ENCODE measurements around the gene FOSL2. TPM values are rescaled to one million over a fixed set of nuclear protein-coding genes. Genes with fewer than 3 reads are reported as not detected.
A peak's percentile ranks its signal among the peaks of the same experiment; 100 is the strongest.

Gene FOSL2
- polyA plus RNA-seq, 1 of the 3 experiments (the other 2 are of a cell fraction): 41.7 TPM

DNA sequence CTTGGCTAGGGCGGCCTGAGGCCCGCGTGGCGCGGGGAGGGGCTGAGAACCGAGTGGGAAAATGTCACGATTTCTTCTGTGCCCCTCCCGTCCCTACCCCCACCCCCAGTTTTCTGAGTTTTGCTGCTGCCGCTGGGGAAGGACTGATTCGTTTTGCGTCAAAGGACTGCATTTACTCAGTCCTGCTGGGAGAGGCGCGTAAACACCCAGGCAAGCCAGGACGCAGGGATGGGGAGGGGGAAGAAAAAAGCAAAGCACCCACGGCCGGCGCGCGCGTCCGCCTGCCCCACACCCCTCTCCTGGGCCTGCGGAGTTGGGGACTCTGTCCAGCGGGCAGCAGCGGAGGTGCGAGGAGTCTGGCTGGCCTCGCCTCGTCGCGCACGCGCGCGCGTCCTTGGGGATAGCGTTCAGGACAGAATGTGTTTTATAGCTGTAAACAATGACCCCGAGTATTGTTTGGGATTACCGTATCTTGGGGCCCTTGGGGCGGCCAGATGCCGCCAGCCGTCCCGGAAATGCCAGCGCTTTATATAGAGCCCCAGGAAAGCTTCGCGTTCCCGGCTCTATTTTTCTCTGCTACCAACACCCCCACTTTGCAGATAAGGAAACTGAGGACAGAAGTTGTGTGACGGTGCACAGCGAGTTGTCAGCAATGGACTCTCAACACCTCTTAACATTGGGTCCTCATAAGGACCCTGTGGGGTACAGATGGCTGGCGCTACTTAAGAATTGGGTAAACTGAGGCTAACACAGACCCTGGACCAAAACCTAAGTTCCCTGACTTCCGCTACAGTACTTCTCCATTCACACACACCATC is 1.7 kb upstream of the FOSL2 start (continued):
- no peak for TF ChIP-seq RCOR1 (IDR thresholded peaks at IDR 0.05; ENCODE audit: low read length)
- TF ChIP-seq, protein P1, sequence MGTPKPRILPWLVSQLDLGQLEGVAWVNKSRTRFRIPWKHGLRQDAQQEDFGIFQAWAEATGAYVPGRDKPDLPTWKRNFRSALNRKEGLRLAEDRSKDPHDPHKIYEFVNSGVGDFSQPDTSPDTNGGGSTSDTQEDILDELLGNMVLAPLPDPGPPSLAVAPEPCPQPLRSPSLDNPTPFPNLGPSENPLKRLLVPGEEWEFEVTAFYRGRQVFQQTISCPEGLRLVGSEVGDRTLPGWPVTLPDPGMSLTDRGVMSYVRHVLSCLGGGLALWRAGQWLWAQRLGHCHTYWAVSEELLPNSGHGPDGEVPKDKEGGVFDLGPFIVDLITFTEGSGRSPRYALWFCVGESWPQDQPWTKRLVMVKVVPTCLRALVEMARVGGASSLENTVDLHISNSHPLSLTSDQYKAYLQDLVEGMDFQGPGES (IDR thresholded peaks at IDR 0.05; ENCODE audit: low read depth, low read length): no peak
- TF ChIP-seq, protein P2, sequence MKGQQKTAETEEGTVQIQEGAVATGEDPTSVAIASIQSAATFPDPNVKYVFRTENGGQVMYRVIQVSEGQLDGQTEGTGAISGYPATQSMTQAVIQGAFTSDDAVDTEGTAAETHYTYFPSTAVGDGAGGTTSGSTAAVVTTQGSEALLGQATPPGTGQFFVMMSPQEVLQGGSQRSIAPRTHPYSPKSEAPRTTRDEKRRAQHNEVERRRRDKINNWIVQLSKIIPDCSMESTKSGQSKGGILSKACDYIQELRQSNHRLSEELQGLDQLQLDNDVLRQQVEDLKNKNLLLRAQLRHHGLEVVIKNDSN (IDR thresholded peaks at IDR 0.05; ENCODE audit: borderline replicate concordance, low read depth): no peak
- no peak for TF ChIP-seq EP300 (IDR thresholded peaks at IDR 0.05; ENCODE audit: borderline replicate concordance in 1 of 2, low read depth in 1 of 2, low read length in 1 of 2)
- no peak for TF ChIP-seq ELF1 (IDR thresholded peaks at IDR 0.05)
- TF ChIP-seq SIN3A (IDR thresholded peaks at IDR 0.05; ENCODE audit: borderline replicate concordance, low read depth, low read length): no peak

DNA sequence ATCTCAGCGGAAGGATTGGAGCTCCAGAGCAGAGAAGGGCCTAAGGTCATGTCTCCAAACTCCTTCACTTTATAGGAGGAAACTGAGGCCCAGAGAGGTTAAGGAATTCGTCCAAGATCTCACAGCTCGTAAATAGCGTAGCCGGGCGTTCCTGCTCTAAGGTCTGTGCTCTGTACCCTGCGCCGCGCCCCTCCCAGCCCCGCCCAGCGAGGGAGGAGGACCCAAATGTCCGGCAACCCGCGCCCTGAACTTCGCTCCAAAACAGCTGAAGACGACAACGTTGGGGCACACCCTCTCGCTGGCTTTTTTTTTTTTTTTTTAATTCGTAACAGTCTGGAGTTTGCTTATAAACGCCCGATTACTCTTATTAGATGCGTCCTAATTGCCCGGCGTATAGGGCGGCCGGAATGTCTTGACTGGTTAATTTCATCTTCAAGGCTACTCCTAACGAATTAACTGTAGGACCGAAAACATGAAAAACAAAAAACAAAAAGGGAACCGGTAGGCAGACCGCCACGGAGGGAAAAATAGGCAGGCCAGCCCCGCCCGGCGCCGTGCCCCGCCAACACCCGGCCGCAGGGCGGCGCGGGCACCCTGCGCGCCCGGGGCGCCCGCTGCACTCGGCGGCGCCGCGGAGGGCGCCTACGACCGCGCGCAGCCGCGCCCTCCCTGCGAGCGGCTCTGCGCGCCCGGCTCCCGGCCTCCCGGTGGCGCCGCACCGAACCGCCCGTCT is 928 bp upstream of the FOSL2 start:
- H2AFZ ChIP-seq (ENCODE audit: low read depth): peak overlapping the region; percentile 68
- no peaks in the 10 kb centered on the region for H3K36me3 ChIP-seq (replicated peaks in 1 of 2; ENCODE audit: control insufficient read depth in 1 of 2, insufficient read depth in 2 of 2, low read length in 1 of 2)
- peak overlapping the region; percentile 92 to 97 for H3K27ac ChIP-seq (ENCODE audit: low read depth in 2 of 2, low read length in 1 of 2)
- H3K4me2 ChIP-seq: peak overlapping the region; percentile 89
- peak overlapping the region; percentile 98 for H3K9ac ChIP-seq
- peaks cover 35% of the 10 kb centered on the region for H3F3A ChIP-seq (replicated peaks; ENCODE audit: insufficient read depth)
- no peaks in the 10 kb centered on the region for H4K20me1 ChIP-seq (ENCODE audit: insufficient read depth)
- no peaks in the 10 kb centered on the region for H3K9me3 ChIP-seq
- POLR2A ChIA-PET: interaction anchor here (0.6 to 5.0 kb wide), 9 partner anchors 36 to 688 kb away, joined by 3 to 79 read pairs (median 4); partner anchors contain the start of genes BABAM2, MRPL33, PPP1CB and RBKS
- peaks cover 22 to 24% of the 10 kb centered on the region in 2 experiments; a peak in 3 of 4 replicates for H3K4me1 ChIP-seq (ENCODE audit: control insufficient read depth in 1 of 2, insufficient read depth in 2 of 2, low read depth in 1 of 2, low read length in 1 of 2)
- CTCF ChIA-PET: interaction anchor here (0.7 to 5.5 kb wide), 19 partner anchors 12 to 687 kb away, joined by 3 to 33 read pairs (median 3); no protein-coding TSS in a partner anchor
- peak; percentile 91 for DNase-seq
- H3K27me3 ChIP-seq (ENCODE audit: insufficient read depth): no peaks in the 10 kb centered on the region
- 3% methylated on average over 50 of the region's 70 CpGs for WGBS (ENCODE audit: low lambda C conversion rate)
- no peaks in the 10 kb centered on the region for H3K9me2 ChIP-seq
- peaks cover 39% of the 10 kb centered on the region for H3K79me2 ChIP-seq (ENCODE audit: insufficient read depth)
- peak overlapping the region; percentile 83 to 84 for H3K4me3 ChIP-seq (ENCODE audit: low read depth in 2 of 2, low read length in 1 of 2)
- 0 out of 2 replicates have a peak, but pooled peaks have one; percentile 2 for TF ChIP-seq NFIC (IDR thresholded peaks at IDR 0.05; ENCODE audit: borderline replicate concordance)
- no peak for TF ChIP-seq MEF2A (IDR thresholded peaks at IDR 0.05; ENCODE audit: borderline replicate concordance, low read depth)
- TF ChIP-seq YY1 (IDR thresholded peaks at IDR 0.05; ENCODE audit: low read depth): no peak
- no peak for TF ChIP-seq TCF12 (IDR thresholded peaks at IDR 0.05)
- TF ChIP-seq, protein P3, sequence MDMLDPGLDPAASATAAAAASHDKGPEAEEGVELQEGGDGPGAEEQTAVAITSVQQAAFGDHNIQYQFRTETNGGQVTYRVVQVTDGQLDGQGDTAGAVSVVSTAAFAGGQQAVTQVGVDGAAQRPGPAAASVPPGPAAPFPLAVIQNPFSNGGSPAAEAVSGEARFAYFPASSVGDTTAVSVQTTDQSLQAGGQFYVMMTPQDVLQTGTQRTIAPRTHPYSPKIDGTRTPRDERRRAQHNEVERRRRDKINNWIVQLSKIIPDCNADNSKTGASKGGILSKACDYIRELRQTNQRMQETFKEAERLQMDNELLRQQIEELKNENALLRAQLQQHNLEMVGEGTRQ (IDR thresholded peaks at IDR 0.05; ENCODE audit: borderline replicate concordance, low read depth, low read length): no peak
- no peak for TF ChIP-seq CHD2 (IDR thresholded peaks at IDR 0.05; ENCODE audit: low read length, partially characterized antibody)
- TF ChIP-seq RCOR1 (IDR thresholded peaks at IDR 0.05; ENCODE audit: low read length): no peak
- no peak for TF ChIP-seq GABPA (IDR thresholded peaks at IDR 0.05; ENCODE audit: low read depth)
- TF ChIP-seq MXI1 (IDR thresholded peaks at IDR 0.05; ENCODE audit: low read depth, low read length): peak; percentile 67; the same call in 1 of the 2 replicates
- TF ChIP-seq RAD21 (IDR thresholded peaks at IDR 0.05; ENCODE audit: low read length): no peak; the same call in 1 of the 2 replicates
- no peak; the same call in 1 of the 2 replicates for TF ChIP-seq POLR2AphosphoS5 (IDR thresholded peaks at IDR 0.05; ENCODE audit: low read depth, low read length)
- no peak for TF ChIP-seq ELF1 (IDR thresholded peaks at IDR 0.05)
- TF ChIP-seq, protein P4, sequence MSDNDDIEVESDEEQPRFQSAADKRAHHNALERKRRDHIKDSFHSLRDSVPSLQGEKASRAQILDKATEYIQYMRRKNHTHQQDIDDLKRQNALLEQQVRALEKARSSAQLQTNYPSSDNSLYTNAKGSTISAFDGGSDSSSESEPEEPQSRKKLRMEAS (IDR thresholded peaks at IDR 0.05; ENCODE audit: low read depth): no peak
- TF ChIP-seq, protein P2 (IDR thresholded peaks at IDR 0.05; ENCODE audit: borderline replicate concordance, low read depth): no peak
- TF ChIP-seq TAF1 (IDR thresholded peaks at IDR 0.05; ENCODE audit: borderline replicate concordance, low read depth, low read length): peak; percentile 58; the same call in 1 of the 2 replicates
- no peak for TF ChIP-seq RFX5 (IDR thresholded peaks at IDR 0.05; ENCODE audit: low read length)
- TF ChIP-seq FOXJ3 (CRISPR knock-in tag; IDR thresholded peaks at IDR 0.05): no peak
- 0 out of 2 replicates have a peak, but pooled peaks have one; percentile 36 for TF ChIP-seq SIN3A (IDR thresholded peaks at IDR 0.05; ENCODE audit: borderline replicate concordance, low read depth, low read length)
- TF ChIP-seq, protein P1 (IDR thresholded peaks at IDR 0.05; ENCODE audit: low read depth, low read length): no peak
